GM06990 (cell line): ENCODE results near the gene OR4X2.

Experiments
- DNase-seq: peaks from one replicate; pipeline ENCODE4 v3.0.0-alpha.2; 2011; ENCODE audit not compliant: insufficient read length; ENCODE audit errors: extremely low read depth
- H3K27me3 ChIP-seq: replicated peaks from 2 replicates; pipeline ENCODE4 v1.6.0; 2011; ENCODE audit warnings: low read length; ENCODE audit not compliant: control insufficient read depth, insufficient read depth
- H3K36me3 ChIP-seq: 2 replicates; pipeline ENCODE4 v1.5.1; 2011; ENCODE audit warnings: low read length; ENCODE audit not compliant: control insufficient read depth, insufficient read depth
- H3K4me3 ChIP-seq: replicated peaks from 2 replicates; pipeline ENCODE4 v1.5.1; 2011; ENCODE audit warnings: low read depth, mild to moderate bottlenecking, control low read depth, low read length
- TF ChIP-seq, protein P1 (sequence below): IDR thresholded peaks from 2 replicates; pipeline ENCODE4 v1.5.1; 2011; ENCODE audit warnings: low read length, control low read depth, mild to moderate bottlenecking, inconsistent platforms; ENCODE audit not compliant: insufficient read depth, poor library complexity, severe bottlenecking

OR4X2 gene

DNA sequence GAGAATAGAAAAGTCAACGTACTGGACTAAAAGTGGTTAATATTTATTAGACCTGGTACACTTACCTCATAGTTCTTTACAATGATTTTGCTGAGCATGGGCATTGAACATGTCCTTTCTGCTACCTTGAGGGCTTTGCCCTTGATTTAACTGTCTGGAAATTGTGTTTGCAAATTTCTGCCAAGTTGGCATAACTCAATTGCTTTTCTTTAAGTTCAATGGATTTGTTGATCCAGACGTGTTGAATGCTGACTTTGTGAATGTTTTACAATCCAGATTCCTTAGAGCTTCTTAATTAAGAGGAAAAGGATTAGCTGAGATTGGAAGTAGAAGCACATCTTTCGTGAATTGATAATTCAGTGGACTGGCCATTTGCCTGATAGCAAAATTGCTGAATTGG, 7.2 kb upstream of the OR4X2 start:
- TF ChIP-seq, protein P1, sequence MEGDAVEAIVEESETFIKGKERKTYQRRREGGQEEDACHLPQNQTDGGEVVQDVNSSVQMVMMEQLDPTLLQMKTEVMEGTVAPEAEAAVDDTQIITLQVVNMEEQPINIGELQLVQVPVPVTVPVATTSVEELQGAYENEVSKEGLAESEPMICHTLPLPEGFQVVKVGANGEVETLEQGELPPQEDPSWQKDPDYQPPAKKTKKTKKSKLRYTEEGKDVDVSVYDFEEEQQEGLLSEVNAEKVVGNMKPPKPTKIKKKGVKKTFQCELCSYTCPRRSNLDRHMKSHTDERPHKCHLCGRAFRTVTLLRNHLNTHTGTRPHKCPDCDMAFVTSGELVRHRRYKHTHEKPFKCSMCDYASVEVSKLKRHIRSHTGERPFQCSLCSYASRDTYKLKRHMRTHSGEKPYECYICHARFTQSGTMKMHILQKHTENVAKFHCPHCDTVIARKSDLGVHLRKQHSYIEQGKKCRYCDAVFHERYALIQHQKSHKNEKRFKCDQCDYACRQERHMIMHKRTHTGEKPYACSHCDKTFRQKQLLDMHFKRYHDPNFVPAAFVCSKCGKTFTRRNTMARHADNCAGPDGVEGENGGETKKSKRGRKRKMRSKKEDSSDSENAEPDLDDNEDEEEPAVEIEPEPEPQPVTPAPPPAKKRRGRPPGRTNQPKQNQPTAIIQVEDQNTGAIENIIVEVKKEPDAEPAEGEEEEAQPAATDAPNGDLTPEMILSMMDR = no peak
- Histone ChIP-seq H3K4me3 (no peak overlapping the region), H3K27me3 (no peaks in the 10 kb centered on the region), H3K36me3 (no peaks in the 10 kb centered on the region)
- no peak for DNase-seq

- H3K36me3 ChIP-seq = no peaks in the 10 kb centered on the region
- TF ChIP-seq, protein P1 = no peak
- DNase-seq = no peak
- H3K27me3 ChIP-seq = no peaks in the 10 kb centered on the region
- H3K4me3 ChIP-seq = no peak overlapping the region
Observed at GRCh38 chr11:48242501-48242900, 2.4 kb upstream of the OR4X2 start.

DNA sequence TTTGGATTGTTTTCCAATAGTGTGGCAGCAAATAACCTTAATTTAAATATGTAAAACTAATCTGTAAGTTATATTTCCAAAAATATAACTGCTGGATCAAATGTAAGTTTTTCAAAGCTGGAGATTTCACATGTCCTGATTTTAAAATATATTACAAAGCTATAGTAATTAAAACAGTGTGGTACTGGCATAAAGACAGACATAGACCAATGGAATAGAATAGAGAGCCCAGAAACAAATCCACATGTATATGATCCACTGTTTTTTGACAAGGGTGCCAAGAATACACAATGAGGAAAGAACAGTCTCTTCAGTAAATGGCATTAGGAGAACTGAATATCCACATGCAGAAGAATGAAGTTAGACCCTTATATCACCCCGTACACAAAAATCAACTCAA, 4.0 kb downstream of the OR4X2 start:
- Histone ChIP-seq H3K27me3 (no peaks in the 10 kb centered on the region), H3K36me3 (no peaks in the 10 kb centered on the region), H3K4me3 (no peak overlapping the region)
- TF ChIP-seq, protein P1 = no peak
- no peak for DNase-seq

DNA sequence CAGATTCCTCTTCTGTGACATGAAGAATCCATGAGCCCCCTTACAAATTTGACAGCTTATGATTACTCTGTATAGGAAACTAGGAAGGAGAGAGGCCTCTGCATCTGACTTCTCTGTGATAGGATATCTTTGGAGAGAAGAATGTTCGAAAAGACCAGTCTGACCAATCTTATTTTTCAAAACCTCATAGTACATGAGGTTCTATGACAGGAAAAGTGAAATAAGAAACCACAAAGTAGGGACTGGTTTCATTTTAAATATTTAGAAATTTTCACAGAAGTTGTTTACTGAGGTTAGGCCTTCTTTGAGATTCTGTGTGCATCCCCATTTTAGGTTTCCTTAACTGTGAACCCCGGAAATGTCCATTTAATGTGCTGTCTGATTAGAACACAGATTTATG, 16.7 kb downstream of the OR4X2 start:
- H3K4me3 ChIP-seq = no peak overlapping the region
- no peak for DNase-seq
- TF ChIP-seq, protein P1 = no peak
- no peaks in the 10 kb centered on the region for H3K36me3 ChIP-seq
- H3K27me3 ChIP-seq = no peaks in the 10 kb centered on the region

GRCh38 chr11:48263423-48263911, 18.6 kb downstream of the OR4X2 start, which contains the start of gene OR4X1:
Gene OR4X1 (plus strand): TSS chr11:48263861. CDS start chr11:48263861, 0 bp downstream.
- no peak for DNase-seq
- TF ChIP-seq, protein P1 = no peak
- H3K4me3 ChIP-seq = no peak within 1 kb of the TSS
- H3K36me3 ChIP-seq = no peaks in the 10 kb centered on the region
- H3K27me3 ChIP-seq = no peaks in the 10 kb centered on the region

- TF ChIP-seq, protein P1 = no peak
- no peak for DNase-seq
- H3K36me3 ChIP-seq = no peaks in the 10 kb centered on the region
- H3K4me3 ChIP-seq = no peak overlapping the region
- no peaks in the 10 kb centered on the region for H3K27me3 ChIP-seq
Observed at GRCh38 chr11:48270621-48271020, 25.7 kb downstream of the OR4X2 start.
